Glomerular visceral epithelial cell (primary cell): ENCODE data around the gene SMYD3.
A peak's percentile ranks its signal among the peaks of the same experiment; 100 is the strongest.
"Not testable (repeated sequence)": the region's sequence is repeated elsewhere in the genome, so short reads cannot be mapped to it uniquely, and the experiment has no call there.

Source experiments
- DNase-seq: peaks from one replicate; pipeline ENCODE4 v3.0.0-alpha.2; 2016; ENCODE audit errors: extremely low spot score

SMYD3 gene

DNA sequence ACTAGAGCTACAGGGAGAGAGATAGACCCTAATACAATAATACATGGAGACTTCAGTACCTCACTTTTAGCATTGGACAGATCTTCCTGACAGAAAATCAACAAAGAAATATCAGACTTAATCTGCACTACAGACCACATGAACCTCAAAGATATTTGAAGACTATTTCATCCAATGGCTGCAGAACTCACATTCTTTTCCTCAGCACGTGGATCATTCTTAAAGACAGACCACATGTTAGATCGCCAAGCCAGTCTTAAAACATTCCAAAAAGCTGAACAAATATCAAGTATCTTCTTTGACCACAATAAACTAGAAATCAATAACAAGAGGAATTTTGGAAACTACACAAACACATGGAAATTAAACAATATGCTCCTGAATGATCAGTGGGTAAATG lies 776.3 kb downstream of the SMYD3 start:
- DNase-seq = no peak

DNA sequence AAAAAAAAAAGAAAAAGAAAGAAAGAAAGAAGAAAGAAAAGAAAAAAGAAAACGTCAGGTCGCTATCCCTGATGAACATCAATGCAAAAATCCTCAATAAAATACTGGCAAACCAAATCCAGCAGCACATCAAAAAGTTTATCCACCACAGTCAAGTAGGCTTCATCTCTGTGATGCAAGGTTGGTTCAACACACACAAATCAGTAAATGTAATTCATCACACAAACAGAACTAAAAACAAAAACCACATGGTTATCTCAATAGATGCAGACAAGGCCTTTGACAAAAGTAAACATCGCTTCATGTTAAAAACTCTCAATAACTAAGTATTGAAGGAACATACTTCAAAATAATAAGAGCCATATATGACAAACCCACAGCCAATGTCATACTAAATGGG lies 779.0 kb downstream of the SMYD3 start:
- not testable (repeated sequence) for DNase-seq

- DNase-seq = no peak
Observed at GRCh38 chr1:245721488-245721887, 785.6 kb downstream of the SMYD3 start.

DNA sequence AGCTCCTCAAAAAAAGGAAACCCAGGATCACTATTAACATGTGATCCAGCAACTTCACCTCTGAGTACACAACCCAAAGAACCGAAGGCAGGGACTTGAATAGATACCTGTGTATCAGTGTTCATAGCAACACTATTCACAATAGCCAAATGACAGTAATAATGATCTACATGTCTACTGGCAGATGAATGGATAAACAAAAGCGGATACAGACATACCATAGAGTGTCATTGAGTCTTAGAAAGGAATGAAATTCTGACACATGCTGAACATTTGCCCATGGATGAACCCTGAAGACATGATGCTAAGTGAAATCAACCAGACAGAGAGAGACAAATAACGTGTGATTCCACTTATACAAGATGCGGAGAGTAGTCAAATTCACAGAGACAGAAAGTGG lies 788.1 kb downstream of the SMYD3 start:
- no peak for DNase-seq

DNA sequence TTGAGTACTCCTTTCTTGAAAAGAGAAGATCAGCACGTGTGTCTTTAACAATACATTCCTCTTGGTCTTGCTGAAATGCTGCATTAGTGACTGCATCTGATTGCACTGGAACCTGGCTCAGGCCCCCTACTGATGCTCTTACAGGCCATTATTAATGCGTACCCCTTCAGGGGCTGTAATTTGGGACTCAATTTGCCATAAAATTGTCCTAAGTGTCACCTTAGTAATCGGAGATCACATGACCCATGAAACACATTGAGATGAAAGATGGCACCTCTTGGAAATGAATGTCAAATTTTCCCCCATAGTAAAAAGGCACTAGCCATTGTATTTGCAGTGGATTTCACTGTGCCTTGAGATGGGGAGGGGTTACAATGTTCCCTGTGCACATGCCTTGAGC lies 789.0 kb downstream of the SMYD3 start:
- no peak for DNase-seq

- DNase-seq = no peak
Observed at GRCh38 chr1:245717611-245718010, 789.5 kb downstream of the SMYD3 start.

DNA sequence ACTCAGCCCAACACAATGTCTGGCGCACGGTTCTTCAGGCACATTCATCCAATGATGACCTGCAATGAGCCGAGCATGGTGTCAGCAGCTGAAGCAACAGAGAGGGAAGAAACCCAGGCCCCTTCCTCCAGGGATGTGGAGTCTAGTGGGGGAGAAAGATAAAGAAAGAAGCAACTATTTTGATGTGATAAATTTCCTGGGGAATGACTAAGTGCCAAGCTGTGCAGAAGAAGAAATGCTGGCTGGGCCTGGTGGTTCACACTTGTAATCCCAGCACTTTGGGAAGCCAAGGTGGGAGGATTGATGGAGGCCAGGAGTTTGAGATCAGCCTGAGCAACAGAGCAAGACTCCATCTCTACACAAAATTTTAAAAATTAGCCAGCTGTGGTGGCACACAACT lies 790.5 kb downstream of the SMYD3 start:
- no peak for DNase-seq

DNA sequence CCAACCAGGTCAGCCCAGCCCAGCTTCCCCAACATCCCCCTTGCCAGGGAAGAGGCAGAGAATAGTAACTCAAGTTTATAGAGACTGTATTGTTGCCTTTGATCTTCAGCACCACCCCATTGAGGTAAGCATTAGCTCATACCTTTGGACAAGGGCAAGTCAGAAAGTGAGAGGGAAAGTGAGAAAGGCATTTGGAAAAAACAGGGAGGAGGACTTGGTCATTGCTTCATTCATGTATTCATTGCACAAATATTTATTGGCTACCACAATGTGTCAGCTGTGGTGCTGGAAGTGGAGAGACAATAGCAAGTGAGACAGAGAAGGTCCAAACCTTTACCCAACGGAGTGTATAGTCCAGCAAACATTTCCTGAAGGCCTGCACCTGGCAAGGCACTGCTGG lies 791.1 kb downstream of the SMYD3 start:
- DNase-seq = peak; percentile 84

GRCh38 chr1:245715291-245715701 lies 791.8 kb downstream of the SMYD3 start:
- peak; percentile 71 for DNase-seq

GRCh38 chr1:245714027-245714426 lies 793.1 kb downstream of the SMYD3 start:
- DNase-seq = not testable (repeated sequence)

DNA sequence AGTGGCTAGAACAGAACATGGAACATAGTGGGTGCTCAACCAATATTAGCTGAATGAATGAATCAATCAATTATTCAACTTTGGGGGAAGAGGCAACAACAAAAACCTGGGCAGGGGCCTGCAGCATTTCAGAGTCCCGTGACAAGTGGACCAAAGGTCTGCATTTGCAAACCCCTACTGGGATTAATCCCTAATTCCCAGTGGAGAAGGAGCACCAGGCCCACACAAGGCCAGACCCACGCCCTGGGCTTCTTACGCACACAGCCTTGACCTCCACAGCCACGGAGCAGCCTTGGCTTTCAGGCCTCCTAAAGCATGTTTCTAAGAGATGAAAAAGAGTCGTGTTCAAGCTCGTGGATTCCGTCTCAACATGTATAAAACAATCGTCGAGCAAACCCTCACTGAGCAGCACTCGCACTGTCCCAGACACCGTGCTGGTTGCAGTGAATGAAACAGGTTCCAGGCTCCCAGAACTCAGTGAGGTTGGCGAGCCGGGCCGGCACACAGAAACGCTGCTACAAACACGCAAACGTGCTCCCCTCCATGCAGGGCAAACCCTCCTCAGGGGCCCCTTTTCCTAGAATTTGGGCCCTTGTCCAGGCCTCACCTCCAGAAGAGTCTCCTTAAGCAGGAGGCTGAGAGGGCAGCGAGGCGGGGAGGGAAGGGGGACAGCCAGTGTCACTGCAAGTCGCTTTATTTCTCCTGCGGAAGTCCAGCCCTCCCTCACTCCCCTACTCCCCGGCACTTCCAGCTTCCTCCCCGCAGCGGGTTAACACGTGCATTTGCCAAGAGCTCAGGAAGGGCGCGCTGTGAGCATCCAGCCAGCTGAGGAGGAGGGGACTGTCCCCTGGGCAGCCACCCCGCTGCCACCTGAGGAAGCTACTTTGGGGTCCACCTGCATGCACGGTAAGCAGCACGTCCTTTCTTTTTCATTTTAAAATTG lies 795.8 kb downstream of the SMYD3 start:
- DNase-seq = no peak

- no peak for DNase-seq
Observed at GRCh38 chr1:245707941-245708340, 799.1 kb downstream of the SMYD3 start.

- DNase-seq = peak; percentile 62
Observed at GRCh38 chr1:245704765-245705164, 802.3 kb downstream of the SMYD3 start.

DNA sequence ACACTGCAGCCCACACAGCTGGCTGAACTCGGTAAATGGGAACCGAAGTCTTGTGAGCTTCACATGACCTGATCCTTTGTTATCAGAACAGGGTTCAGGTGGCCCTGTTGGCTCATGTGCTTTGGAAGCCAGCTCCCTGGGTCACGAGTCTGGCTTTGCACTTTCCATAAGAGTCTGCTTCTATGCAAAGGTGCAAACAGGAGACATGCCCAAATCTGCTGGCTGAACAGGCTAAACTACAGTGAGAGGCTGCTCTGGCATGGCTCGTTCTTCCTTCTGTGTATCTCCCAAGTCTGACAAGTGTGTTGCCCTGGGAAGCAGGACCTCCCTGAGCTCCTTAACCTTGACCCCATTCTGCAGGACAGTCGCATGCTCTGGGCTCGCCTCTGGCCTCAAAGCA lies 802.7 kb downstream of the SMYD3 start:
- no peak for DNase-seq

DNA sequence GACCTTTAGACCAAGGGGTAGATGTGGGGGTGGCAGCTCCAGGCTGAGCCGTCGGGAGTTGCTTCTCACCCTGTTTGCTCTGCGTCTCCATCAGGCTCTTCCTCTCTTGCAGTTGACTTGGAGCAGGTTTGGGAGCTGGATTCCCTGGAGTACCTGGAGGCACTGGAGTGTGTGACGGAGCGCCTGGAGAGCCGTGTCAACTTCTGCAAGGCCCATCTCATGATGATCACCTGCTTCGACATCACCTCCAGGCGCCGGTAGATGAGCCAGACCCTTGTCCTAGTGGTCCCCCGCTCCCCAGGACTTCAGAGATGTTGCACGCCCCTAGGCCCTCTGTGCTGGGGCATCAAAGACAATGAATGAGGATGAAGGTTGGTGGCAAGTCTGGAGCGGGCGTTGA lies 804.7 kb downstream of the SMYD3 start:
- DNase-seq = no peak

DNA sequence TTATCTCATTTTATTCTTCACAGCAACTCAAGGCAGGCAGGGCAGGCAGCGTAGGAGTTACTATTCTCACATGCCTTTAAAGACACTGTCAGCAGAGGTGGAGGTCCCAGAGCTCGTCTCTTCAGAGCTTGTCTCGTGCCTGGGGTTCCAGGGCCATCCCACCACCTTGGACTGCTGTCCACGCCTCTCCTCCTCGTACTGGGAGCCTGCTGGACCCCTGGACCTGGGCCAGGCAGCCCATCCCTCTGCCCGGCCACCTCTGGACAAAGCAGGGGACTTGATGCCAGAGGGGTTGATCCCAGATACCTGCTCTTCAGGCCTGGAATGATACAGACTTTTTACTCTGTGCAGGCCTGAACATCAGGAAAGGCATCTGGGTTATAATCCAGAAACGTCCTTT lies 805.4 kb downstream of the SMYD3 start:
- no peak for DNase-seq

DNA sequence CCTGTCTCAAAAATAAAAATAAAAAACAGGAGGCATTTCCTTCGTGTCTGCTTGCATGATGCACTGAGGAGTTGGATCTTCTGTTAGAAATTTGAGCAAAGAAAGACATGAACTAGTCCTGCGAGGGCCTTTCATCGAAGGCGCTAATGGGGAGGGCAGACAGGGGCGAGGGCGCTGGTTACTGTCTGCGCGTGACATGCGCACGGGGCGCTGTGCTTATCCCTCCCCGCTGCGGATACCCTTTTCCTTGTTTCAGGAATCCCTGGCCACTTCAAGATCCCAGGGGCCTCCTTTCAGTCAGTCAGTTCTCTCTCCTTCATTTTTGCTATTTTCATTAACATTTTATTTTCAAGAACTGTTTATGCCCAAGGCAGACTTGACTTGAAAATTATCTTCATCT lies 806.4 kb downstream of the SMYD3 start:
- DNase-seq = no peak
